HEK293 (cell line): Measurements from ENCODE around the gene MYH14.

Source experiments
- CTCF ChIP-seq: fragments of 450-650 bp; formaldehyde crosslinking; IDR thresholded peaks from 2 replicates; pipeline ENCODE4 v1.5.1; 2016; ENCODE audit warnings: missing biosample characterization, missing genetic modification characterization
- RBAK ChIP-seq: fragments of 450-650 bp; formaldehyde crosslinking; IDR thresholded peaks from 2 replicates; pipeline ENCODE4 v1.5.1; 2016; ENCODE audit warnings: missing biosample characterization, missing genetic modification characterization
- REST ChIP-seq: fragments of 450-650 bp; formaldehyde crosslinking; IDR thresholded peaks from 2 replicates; pipeline ENCODE4 v1.5.1; 2016; ENCODE audit warnings: missing biosample characterization, missing genetic modification characterization
- ZNF423 ChIP-seq: fragments of 450-650 bp; formaldehyde crosslinking; IDR thresholded peaks from 2 replicates; pipeline ENCODE4 v1.5.1; 2016; ENCODE audit warnings: missing biosample characterization, missing genetic modification characterization
- ZNF585B ChIP-seq: fragments of 450-650 bp; formaldehyde crosslinking; IDR thresholded peaks from 2 replicates; pipeline ENCODE4 v1.5.1; 2016; ENCODE audit warnings: missing biosample characterization, missing genetic modification characterization
- ZNF639 ChIP-seq: fragments of 450-650 bp; formaldehyde crosslinking; IDR thresholded peaks from 2 replicates; pipeline ENCODE4 v1.5.1; 2016; ENCODE audit warnings: missing biosample characterization, missing genetic modification characterization

GRCh38 chr19:50261446-50261970 is 58.1 kb downstream of the MYH14 start:
- TF ChIP-seq ZNF639 (no peak), ZNF585B (no peak), RBAK (tag by site-specific recombination) (no peak), ZNF423 (no peak), CTCF (tag by site-specific recombination) (no peak), REST (tag by site-specific recombination) (no peak)
